Hypothalamus (tissue), 51 donors: ENCODE data around the gene MEF2C.

Experiments
- DNase-seq, 51 donors: peaks; one replicate each; lab custom pipeline; 2025; lab: John Stamatoyannopoulos, UW

The MEF2C gene

DNA sequence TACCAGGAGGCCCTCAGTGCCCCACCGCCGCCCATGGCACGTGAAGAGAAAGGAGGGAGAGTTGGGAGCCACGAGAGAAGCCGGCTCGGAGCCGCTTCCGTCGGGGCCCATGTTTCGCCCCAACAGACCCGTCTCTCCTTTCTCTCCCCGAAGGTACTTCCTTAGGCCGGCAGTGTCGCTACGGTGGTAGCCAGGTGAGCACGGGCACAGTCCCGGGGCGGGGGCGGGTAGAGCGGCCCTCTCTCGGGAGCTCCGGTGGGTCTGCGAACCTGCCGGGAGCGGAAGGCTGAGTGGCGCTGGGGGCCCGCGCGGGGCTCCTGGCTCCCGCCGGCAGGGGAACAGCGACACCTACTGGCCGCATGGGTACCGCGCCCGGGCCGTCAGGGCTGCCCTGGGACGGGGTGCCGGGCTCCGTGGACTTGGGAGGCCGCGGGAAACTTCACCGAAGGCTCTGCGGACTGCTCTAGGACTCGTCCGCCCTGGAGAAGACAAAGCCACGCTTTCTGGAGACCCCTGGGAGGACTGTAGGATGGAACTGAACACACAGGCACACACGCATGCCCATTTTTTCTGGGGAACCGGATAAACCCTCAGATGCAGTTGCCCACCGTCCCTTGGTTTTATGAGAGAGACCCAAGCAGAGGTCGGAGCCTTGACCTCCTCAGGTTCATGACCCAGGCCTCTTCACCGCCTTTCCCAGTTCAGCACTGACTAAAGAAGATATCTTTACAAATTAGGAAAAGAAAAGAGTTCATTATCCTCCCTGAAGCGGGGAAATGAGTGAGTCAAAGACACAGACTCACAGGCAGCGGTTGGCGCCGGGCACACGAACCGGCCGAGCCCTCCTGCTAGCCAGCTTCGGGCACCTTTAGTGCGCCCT lies 202.5 kb downstream of the MEF2C start:
- peak in 40 of 51 donors; percentile 44 to 93 (median 76) for DNase-seq

DNA sequence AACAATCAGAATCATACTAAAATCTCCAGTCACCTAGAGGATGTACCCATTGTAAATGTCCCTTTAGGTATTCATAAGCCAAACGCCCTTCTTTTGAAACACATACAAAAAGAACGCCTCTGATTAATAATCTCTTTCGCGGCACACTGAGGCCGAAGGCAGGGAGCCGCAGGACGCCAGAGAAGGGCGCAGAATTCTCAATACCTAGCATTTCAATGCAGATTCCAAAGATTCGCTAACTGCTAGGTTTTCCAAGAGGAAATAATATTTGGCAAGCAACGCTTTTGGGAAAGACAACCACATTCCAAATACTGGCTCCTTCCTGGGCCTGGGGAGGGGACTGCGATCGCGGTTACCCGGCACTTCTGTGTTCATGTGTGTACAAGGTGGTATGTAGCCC lies 203.3 kb downstream of the MEF2C start:
- peak in 1 of 51 donors; percentile 2 for DNase-seq

DNA sequence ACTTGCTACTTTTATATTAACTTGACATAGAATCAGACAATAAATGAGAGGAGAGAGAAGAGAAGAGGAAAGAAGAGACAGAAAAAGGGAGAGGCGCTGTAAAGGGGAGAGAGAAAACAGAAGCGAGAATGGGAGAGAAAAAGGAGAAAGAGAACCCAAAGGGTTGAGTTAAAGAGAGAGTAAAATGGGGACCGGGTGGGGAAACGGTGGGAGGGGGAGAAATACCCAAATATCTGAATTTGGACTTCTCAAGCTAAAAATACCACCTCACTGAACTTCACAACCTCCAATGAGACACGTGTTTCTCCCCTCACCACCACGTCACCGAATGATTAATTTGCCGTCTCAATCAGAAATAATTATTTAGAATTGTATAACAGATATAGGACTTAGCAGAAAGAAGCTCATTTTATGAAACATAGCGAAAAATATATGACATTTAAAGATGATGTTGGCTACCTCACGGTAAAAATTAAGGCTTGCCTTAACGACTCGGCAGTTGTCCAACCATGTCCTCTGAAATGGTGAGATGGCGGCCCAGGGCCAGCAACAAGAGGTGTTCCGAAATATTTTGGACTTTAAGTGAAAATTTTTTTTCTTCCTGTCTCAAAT lies 204.1 kb downstream of the MEF2C start:
- DNase-seq = no peak

DNA sequence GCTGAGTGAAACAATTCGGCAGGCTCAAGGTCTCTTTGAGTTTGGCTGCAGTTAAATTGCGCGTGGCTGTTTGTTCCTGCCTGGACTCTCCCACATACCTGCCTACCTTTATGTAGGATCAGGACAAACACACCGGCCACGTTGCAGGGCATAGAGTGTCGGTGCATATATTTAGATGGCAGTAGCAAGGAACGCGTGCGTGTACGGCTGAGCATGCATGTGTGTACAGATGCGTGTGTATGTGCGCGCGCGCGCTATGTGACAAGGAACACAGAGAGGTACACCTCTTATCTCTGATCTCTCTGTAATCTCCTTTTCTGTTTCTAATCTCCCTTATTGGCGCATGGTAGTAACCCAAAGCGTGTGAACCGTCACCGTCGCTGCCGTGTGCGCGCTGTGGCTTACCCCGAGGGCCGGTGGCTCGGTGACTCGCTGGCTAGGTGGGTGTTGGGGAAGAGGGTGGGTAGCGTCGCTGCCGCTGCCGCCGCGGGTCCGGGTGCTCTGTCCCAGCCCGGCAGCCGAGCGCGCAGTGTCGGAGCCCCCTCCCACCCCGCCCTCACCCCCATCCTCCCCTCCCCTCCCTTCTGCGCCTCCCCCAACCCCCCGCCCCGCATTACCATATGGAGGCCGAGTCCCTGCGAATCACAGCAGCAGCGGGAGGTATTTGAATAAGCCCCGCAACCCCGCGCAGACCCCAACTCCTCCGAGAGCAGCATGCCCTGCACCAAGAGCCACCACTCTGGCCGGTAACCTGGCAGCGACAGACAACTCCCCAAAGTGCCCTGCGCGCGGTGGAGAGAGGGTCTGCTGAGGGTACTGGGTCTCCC lies 204.8 kb downstream of the MEF2C start:
- peak in 6 of 51 donors; percentile 18 to 41 (median 28) for DNase-seq

DNA sequence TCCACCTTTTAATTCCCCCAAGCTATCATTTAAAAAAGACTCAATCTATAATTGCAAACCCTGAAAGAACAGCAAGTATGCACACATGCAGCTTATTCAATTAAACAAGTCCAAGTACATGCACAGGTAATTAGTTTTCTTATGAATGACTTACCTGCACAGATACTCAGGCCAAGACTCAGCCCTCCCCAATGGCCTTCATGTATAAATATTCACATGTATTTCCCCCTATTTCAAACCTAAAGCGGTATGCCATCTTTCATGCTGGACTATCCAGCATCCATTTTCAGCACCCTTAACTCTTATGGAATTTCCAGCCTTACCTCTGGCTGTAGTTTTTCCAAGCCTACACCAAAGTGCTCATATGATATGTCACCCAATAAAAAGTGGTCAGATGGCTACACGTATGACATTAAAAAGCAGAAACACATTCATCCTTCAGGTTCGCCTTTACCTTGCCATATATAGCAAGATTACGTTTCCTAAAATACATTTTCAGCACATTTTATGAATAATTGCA lies 205.5 kb downstream of the MEF2C start:
- DNase-seq = no peak

DNA sequence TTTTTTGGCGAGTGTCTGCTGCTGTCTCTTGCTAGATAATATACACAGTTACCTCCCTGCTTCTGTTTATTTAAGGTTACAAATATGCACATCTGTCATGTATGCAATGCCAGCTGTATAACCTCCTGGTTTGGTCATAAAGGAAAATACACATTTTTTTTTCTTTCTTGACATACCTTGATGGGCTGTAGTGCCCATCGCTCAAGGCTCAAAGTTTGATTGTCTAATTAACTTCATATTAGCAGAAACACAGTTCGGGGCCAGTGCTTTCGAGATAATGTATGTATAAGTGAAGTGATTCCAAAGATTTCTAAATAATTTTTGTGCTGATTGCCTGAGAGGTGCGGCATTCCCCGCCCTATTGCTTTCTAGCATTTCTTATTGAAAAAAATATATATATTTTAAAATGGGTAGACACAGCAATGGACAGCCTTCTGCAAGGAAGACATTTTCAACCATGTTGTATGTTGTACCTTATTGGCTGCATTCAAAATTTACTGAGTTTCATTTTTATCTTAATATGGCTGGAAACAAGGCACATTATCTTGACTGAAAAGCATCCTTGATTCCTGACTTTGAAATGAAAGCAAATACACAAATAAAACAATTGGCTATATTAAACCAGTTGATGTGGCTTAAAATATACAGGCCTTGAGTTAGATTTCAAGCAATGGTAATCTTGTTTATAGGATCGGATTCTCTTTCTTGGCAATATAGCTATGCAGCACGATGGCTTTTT lies 206.2 kb downstream of the MEF2C start:
- peak in 1 of 51 donors; percentile 70 for DNase-seq

DNA sequence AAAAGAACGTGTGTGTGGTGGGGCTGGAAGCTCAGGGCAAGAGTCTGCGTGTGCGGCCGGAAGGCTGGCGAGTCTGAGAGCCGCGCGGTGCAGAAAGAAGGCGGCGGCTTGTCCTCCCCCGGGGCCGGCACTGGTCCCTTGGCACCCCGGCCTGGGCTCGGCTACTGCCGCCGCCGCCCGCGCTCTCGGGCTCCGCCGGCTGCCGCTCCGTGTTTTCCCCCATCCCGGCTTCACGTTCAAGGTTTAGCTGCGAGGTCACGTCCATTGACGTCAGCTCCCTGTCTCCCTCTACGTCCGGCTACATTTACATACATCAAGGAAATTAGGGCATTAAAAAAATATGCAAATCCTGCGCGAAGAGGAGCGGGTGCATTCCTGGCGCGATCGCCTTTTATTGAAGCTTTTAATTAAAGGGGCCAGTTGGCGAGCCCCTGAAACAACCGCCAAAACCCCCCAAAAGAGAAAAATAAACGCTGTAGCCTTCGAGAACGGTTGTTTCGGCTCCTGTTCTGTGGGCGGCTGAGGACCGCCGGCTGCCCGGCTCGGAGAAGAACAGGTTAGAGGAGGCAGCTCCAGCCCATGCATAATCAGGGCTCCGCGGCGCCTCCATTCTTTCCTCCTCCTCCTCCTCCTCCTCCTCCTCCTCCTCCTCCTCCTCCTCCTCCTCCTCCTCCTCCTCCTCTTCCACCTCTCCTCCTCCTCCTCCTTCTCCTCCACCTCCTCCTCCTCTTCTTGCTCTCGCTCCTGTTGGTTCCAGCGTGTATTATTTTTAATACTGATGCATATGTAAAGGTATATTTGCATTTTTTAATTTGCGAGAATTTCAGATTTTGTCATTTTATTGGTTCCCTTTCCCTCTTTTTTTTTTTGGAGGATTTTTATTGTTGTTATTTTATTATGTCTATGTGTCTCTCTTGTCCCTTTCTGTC lies 207.0 kb downstream of the MEF2C start:
- peak in 32 of 51 donors; percentile 30 to 87 (median 57) for DNase-seq

DNA sequence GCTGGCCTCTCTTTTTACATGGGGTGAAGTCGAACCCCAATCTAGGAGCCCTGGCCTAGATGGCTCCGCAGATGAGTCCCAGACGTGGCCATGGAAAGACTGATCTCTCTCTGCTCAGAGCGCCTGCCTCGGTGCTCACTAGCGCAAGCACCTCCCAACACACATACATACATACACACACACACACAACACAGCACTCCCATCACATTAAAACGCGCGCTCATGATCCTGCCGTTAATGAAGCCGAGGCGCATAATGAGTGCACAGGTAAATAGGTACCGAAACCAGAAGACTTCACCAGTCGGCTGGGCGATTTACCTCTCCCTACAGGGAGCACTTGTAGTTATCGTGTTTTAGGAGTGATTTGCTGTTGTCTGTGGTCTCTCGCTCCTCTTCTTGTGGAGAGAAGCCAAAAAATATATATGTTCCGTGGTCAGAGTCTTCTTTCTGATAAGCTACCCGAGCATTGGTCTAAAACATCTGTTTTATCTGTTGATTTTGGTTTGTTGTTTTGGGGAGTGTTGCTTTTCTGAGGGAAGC lies 207.7 kb downstream of the MEF2C start:
- peak in 7 of 51 donors; percentile 55 to 93 (median 78) for DNase-seq

DNA sequence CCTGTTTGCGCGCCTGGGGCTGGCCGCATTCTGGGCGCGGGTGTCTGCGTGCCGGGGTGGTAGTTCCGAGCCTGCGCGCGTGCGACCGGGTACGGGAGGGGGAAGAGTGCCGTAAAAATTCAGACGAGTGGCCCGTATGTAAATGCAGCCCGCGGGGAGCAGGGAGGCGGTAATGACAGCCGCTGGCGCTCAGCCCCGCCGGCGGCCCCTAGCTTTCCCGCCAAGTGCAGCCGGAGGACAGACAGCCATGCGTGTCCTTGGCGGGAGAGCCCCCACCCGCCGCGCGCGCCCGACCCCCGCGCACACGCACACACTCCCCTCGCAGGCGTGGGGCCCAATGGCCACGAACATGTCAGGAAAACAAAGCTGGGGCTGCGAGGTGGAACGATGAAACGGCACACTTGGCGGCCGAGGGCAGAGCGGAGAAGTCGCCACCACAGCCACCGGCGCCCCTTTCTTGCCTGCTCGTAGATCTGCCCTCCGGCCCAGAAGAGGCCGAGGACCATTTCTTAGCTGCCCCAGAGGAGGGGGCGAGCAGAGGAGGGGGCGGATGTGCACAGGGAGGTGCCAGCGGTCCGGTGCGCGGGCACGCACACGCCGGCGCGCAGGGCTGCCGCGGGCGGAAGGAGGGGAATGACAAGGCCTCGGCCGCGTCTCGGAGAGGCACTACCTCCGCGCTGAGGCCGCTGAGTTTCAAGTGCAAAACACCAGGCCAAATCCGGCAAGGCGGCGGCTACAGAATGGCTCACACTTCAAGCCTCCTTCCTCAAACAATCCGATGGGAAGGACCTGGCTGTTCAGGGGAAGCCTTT lies 208.4 kb downstream of the MEF2C start:
- peak in 39 of 51 donors; percentile 43 to 94 (median 75) for DNase-seq

DNA sequence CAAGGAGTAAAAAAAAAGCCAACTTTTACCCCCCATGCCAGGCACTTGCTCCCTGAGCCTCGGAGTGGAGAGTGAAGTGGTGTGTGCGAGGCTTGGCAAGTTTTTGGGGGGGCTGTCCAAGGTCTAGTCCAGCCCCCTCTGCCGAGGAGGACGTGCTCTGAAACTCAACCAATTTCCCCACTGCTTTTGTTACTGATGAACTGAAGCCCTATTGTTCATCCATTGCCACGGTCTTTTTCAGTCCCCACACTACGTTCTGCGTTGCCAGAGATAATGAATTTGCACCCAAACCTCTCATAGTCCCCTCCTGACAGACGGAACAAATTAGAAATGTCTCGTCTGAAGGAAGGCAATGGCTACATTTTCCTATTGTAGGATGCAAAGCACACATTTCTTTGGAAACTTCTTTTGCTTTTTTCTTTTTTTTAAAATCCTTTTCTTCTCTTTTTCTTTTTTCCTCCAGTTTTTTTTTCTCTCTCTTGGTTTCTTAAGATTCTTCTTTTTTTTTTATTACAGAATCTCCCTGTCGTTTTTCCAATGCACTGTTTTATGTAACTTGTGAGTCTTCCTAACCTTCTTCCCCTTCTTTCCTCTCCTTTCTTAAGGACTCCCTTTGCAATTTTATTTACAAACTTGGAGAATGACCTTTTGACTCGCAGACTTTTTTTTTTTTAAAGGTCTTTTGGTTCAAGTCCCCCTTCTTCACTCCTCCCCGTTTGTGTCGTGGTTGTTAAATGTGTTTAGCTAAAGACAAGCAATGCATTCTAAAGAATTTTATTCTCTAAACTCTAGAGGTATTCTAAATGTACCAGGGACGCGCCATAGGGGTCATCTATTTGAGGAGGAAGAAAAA lies 209.5 kb downstream of the MEF2C start:
- peak in 35 of 51 donors; percentile 23 to 92 (median 72) for DNase-seq

DNA sequence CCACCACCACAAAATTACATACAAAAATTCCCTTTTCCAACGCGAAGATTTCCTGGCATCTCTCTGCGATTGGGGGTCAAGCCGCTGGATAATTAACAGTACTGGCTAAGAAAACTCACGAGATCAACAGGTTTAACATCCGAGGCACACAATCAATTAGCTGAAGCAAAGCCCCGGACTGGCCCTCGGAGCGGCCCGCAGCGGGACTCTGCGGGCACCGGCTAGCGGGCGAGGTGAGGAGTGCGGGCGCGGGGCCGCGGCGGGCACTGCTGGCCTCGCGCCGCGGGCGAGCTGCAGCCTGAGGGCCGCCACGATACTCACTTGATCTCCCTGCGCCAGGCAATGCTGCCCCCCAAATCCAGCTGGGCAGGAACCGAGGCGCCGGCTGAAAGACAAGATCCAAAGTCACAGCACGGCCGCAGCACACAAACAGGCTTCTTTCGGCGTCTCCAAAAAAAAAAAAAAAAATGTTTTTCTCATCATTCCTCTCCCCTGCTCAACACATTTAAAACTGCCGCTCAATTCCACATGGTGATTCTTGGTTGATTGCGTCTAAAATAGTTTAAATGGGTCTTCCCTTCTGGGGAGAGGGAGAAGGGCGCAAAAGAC lies 210.2 kb downstream of the MEF2C start:
- DNase-seq = peak in 6 of 51 donors; percentile 29 to 72 (median 44)

DNA sequence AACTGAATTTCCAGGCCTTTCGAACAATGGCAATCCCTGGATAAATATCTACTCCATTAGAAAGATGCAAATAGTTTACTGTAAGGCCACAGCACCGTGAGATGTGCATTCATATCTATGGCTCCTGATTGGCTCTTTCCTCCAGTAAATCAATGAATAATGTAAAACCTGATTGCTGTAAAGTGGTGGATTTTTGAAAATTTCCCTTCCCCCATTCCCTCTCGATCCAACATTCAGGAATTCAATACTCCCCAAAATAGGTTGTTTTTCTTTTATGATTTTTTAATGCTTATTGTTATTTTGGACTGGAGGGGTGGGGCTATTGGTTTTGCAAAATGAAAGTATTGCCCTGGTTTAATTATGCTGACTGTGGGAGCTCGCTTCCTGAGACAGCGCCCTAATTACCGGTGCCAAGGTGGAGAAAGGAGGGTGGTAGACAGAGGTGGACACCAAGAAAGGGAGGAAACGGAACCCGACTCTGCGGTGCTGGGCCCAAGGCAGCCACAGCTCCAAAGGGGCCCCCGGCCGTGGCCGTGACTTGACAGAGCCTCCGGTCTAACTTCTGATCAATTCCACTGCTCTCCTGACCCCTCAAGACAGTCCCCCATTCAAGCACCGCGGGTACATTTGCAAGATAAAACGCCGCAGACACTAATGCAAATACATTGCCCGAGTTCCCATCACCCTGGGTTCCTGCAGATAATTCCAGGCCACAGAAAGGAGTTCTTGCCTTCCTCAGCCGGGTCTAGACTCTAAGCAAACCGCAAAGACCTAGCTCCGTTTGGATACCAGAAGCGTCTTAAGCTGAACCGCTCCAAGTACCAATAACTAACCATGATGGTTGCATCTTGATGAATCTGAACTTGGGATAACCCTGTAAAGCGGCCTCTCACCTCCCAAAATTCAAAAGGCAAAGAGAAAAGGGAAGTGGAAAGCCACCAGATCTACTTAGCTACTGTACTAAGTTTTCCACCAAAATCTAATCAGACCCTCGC lies 211.2 kb downstream of the MEF2C start:
- DNase-seq = peak in 6 of 51 donors; percentile 23 to 78 (median 28)

DNA sequence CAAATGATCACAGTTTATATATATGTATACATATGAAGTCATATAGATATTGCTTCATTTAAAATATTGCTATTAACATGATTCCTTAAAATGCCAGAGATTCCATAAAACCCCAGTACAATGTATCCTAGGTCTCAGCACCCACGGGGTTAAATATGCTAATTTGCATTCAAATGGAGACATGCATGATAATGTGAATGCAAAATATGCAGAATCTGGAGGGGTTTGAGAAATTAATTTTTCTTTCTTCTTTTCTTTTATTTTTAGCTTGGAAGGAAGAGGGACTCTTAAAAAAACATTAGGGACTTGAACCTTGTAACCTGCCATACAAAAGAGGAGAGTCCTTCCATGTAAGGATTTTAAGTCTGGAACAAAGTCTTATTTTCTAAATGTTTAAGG lies 211.9 kb downstream of the MEF2C start:
- DNase-seq = peak in 1 of 51 donors; percentile 74

DNA sequence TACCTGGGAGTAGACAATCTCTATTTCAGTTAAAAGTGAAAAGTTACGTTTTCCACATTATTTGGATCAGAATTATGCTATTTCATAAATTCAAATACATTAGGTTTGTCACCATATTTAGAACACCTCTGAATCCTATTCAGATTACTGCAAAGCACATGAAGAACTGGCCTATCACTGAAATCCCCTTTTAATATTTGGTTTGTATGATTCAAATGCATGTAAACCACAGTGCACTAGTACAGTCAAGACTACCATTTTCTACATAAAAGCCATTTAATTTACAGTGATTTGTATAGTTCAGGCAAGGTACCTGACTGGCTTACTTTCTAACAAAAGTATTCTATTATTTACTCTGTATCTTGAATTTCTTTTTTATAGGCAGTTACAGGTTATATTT lies 212.5 kb downstream of the MEF2C start:
- no peak for DNase-seq
